Effector memory CD4-positive, alpha-beta T cell (primary cell): ENCODE results near the gene TMEM63B.

ENCODE experiments used
- DNase-seq, 3 donors: peaks; one replicate each; pipeline ENCODE4 v3.0.0-alpha.2; 2020
- H3K27ac ChIP-seq: 2 replicates; pipeline ENCODE4 v1.7.0; 2013; ENCODE audit warnings: mild to moderate bottlenecking, low read length, moderate library complexity; ENCODE audit not compliant: insufficient read depth, poor library complexity, severe bottlenecking
- H3K27me3 ChIP-seq: replicated peaks from 2 replicates; pipeline ENCODE4 v1.7.0; 2013; ENCODE audit warnings: mild to moderate bottlenecking, low read length; ENCODE audit not compliant: insufficient read depth, control insufficient read depth, poor library complexity, severe bottlenecking
- H3K36me3 ChIP-seq: 2 replicates; pipeline ENCODE4 v1.7.0; 2013; ENCODE audit warnings: mild to moderate bottlenecking, low read length, moderate library complexity; ENCODE audit not compliant: control insufficient read depth, insufficient read depth
- H3K4me1 ChIP-seq: 2 replicates; pipeline ENCODE4 v1.7.0; 2013; ENCODE audit warnings: low read length, mild to moderate bottlenecking; ENCODE audit not compliant: control insufficient read depth, insufficient read depth, poor library complexity, severe bottlenecking
- H3K4me3 ChIP-seq: 2 replicates; pipeline ENCODE4 v1.7.0; 2013; ENCODE audit warnings: low read length, low read depth, mild to moderate bottlenecking; ENCODE audit not compliant: insufficient read depth, poor library complexity, severe bottlenecking
- H3K9me3 ChIP-seq: 2 replicates; pipeline ENCODE4 v1.7.0; 2013; ENCODE audit warnings: mild to moderate bottlenecking, low read length, moderate library complexity; ENCODE audit not compliant: control insufficient read depth

TMEM63B gene

DNA sequence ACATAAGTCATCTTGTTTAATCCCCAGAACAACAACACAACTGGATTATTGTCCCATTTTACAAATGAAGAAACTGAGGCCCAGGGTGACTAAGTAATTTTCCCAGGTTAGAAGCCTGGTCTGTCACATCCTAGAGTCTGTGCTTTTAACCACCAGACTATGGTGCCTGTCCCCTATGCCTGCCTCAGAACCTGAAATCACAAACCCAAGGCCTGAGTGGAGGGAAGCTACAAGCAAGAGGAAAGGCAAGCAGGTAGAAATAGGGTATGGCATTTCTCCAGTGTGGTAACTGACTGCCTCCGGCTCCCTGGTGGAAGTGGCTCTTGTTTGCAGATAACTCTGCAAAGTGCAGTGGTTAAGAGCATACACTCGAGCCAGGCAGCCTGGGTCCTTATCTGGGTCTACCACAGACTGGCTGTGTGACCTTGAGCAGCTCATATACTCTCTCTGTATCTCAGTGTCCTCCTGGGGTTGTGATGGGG lies 2.5 kb downstream of the TMEM63B start:
- no peaks in the 10 kb centered on the region for H3K36me3 ChIP-seq
- H3K27me3 ChIP-seq = no peaks in the 10 kb centered on the region
- no peak overlapping the region for H3K27ac ChIP-seq
- no peak for DNase-seq
- no peak overlapping the region for H3K4me3 ChIP-seq
- H3K4me1 ChIP-seq = peaks cover 25% of the 10 kb centered on the region
- H3K9me3 ChIP-seq = no peaks in the 10 kb centered on the region

DNA sequence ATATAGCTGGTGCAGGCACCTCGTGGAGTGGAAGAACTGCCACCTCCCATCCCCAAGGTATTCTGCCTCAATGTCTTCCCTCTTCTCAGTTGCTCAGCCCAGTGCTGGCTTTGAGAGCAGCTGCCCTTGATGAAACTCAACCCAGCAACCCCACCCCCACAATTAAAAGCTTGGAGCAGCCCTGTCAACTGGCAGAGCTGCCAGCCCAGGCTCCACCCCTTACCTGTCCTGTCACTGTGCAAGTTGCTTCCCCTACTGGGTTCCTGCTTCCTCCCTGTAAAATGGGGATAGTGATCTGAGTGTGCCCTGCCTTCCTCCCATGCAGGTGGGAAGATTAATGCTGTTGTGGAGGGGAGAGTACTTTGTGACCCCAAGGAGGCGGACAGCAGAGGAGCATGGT lies 4.5 kb downstream of the TMEM63B start:
- no peaks in the 10 kb centered on the region for H3K27me3 ChIP-seq
- H3K9me3 ChIP-seq = no peaks in the 10 kb centered on the region
- peaks cover 9% of the 10 kb centered on the region for H3K4me1 ChIP-seq
- no peaks in the 10 kb centered on the region for H3K36me3 ChIP-seq
- no peak for DNase-seq
- no peak overlapping the region for H3K27ac ChIP-seq
- no peak overlapping the region for H3K4me3 ChIP-seq

DNA sequence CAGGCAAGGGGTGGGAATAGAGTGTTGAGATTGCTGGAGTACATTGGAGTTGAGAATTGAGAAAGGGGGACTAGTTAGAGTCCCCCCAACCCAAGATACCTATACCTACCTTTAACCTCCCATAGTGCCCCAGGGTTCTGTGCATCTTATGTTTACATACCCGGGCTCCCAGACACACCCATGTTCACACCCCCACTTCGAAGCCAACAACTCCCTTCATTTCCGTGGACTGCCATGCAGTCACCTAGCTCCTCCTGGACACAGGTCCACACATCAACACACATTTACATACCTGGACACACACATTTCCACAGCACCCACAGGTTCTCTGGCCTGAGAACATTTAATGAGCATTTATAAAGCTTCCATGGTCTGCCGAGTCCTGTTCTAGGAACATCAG lies 5.1 kb downstream of the TMEM63B start:
- H3K27ac ChIP-seq = no peak overlapping the region
- no peaks in the 10 kb centered on the region for H3K36me3 ChIP-seq
- no peaks in the 10 kb centered on the region for H3K9me3 ChIP-seq
- no peaks in the 10 kb centered on the region for H3K27me3 ChIP-seq
- no peak for DNase-seq
- no peak overlapping the region for H3K4me3 ChIP-seq
- H3K4me1 ChIP-seq = peaks cover 9% of the 10 kb centered on the region

DNA sequence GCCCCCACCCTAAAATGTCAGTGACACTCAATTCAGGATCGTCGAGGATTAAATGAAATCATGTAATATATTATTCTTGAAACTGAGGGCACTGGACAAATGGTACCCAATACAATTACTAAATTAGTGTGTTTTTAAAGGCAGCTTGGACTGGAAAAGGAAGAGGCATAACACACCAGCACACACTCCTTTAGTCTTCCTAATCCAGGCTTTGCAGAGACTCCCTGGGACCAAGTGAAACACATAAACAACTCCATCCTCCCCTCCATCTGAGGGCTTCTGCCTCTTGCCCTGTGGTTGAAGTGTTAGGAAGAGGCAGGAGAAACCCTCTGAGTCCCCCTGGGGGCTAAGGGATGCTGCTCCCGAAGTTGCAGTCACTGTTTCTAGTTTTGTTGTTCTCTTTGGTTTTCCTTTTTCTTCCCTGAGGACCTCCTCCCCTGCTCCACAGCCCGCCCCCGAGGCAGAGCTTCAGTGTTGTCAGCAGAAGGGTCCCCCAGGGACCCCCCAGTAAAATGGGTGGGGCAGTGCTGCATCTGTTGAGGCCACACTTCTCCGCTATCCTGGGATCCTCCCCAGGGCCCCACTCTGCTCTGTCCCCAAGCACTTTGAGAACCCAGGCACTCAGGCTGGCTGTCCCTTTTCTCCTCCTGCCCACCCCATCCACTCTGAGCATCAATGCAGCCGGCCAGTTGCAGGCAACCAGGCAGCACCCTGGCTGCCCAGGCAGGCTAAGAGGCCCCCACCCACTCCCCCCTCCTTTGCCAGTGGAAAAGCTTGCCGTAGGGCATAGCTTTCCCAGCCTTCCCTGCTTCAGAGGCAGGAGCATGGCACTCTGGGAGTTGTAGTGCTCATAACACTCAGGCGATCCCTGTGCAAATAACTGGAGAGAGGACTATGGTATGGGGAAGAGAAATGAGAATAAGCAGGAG lies 5.9 kb downstream of the TMEM63B start:
- Histone ChIP-seq H3K4me1 (peaks cover 4% of the 10 kb centered on the region), H3K27ac (no peak overlapping the region), H3K9me3 (no peaks in the 10 kb centered on the region), H3K27me3 (no peaks in the 10 kb centered on the region), H3K4me3 (no peak overlapping the region), H3K36me3 (no peaks in the 10 kb centered on the region)
- DNase-seq = no peak

DNA sequence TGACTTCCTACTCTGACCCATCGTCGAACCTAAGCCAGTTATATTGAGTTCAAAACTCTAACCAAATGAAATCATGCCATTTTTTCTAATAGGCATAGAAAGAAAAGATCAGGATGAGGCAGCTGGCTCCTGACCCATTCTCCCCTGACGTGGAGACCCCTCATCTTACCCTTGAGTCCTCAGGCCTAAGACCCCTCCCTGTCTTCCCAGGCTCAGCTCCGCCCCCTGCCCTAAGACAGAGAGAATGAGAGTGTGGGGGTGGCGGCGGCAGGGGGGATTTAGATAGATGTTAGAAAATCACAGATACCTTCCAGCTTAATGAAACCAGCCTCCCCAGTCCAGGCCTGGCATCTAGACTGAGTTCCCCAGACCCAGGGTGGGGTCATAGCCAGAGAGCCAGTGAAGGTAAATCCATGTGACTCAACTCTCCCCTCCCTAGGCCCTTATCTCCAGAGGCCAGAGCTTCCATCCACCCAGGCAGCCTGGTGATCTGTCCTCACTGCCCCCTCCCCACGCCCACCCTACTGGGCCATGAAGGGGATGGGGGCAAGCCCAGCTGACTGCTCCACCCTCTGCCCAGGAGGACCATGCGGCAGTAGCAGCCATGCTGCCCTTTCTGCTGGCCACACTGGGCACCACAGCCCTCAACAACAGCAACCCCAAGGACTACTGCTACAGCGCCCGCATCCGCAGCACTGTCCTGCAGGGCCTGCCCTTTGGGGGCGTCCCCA lies 6.8 kb downstream of the TMEM63B start:
- Histone ChIP-seq H3K4me1 (no peaks in the 10 kb centered on the region), H3K36me3 (no peaks in the 10 kb centered on the region), H3K27me3 (no peaks in the 10 kb centered on the region), H3K27ac (no peak overlapping the region), H3K9me3 (no peaks in the 10 kb centered on the region), H3K4me3 (no peak overlapping the region)
- no peak for DNase-seq

DNA sequence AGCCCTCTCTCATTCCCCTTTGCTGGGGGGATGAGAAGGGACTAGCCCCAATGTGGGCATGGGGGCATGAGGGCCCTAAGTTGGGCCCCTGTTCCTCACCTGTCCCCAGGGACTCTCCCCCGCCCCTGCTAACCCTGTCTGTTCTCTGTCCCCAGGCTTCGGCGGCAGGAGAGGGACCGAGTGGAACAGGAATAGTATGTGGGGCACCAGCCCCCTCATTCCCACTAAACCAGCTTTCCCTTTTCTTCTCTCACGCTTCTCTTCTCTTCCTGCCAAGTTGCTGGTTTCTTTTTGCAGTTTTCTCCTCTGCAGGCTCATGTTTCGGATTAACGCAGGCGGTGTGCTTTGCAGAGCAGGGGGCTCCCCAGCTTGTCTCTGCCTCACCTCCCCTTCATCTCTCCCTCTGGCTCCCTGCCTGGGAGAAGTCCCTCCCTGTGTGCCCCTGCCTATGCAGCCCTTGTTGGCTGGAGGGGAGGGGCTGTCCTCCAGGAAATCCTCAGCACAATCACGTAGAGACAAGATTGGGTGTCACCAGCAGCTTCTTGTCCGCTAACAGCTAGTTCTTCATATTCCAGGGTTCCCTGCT lies 7.9 kb downstream of the TMEM63B start:
- no peaks in the 10 kb centered on the region for H3K4me1 ChIP-seq
- no peak overlapping the region for H3K27ac ChIP-seq
- H3K4me3 ChIP-seq = no peak overlapping the region
- H3K36me3 ChIP-seq = peaks cover 4% of the 10 kb centered on the region
- no peaks in the 10 kb centered on the region for H3K27me3 ChIP-seq
- H3K9me3 ChIP-seq = no peaks in the 10 kb centered on the region
- no peak for DNase-seq

DNA sequence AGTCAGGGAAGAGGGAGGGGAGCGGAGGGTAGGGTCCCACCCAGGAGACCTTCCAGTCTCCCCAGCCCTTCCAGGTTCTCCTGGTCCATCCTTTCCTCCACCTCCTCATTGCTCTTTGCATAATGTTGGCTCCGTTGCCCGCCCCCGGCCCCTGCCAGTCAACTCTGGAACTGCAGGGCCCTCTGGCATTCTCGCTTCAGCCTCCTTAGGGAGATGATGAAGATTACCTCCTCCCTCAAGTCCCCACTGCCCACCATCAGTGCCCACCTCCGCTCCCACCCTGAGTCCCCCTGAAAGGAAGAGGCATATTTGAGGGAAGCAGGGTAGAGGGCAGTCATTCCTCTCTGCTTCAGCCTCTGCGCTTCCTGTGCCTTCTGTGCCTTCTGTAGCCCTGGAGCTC lies 8.5 kb downstream of the TMEM63B start:
- no peaks in the 10 kb centered on the region for H3K27me3 ChIP-seq
- no peaks in the 10 kb centered on the region for H3K4me1 ChIP-seq
- H3K4me3 ChIP-seq = no peak overlapping the region
- H3K27ac ChIP-seq = no peak overlapping the region
- no peaks in the 10 kb centered on the region for H3K9me3 ChIP-seq
- no peak for DNase-seq
- peaks cover 9% of the 10 kb centered on the region for H3K36me3 ChIP-seq

DNA sequence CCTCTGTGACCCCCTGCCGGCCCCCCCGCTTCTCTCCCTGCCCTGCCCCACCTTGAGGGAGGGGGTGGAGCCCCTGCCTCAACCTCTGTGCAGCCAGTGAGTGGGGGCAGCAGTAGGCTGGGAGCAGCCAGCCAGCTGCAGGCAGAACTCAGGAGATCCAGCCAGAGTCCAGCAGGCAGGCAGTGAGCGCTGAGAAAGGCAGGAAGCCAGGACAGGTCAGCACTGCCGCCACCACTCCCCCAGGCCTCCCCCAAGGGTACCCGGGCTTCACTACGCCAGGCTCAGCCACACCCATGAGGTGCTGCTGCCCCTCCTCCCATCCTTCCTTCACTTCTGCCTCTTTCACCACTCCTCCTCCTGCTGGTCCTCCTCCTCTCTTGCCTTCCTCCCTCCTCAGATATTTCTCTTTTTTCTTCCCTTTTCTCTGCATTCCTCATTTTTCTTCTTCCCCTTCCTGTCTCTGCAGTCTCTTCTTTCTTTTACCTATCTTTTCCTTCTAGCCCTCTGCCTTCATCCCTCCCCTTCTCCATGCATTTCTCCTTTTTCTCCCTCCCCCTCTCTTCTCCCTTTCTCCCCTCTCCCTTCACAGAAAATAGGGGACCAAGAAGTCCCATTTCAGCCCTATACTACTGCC lies 11.5 kb downstream of the TMEM63B start:
- Histone ChIP-seq H3K4me3 (no peak overlapping the region), H3K27me3 (no peaks in the 10 kb centered on the region), H3K36me3 (peaks cover 13% of the 10 kb centered on the region), H3K4me1 (no peaks in the 10 kb centered on the region), H3K9me3 (no peaks in the 10 kb centered on the region), H3K27ac (no peak overlapping the region)
- DNase-seq = no peak

DNA sequence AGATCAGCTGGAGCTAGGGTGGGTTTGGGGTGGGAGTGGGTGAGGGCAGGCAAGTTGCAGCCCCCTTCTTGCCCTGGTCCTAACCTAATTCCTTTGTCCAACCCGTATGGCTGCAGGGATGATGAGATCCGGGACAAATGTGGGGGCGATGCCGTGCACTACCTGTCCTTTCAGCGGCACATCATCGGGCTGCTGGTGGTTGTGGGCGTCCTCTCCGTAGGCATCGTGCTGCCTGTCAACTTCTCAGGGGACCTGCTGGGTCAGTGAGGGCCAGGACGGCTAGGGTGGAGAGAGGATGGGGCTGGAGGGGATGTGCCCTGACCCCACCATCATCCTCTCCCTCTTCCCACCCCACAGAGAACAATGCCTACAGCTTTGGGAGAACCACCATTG lies 12.0 kb downstream of the TMEM63B start:
- no peak for DNase-seq

More for the DNA sequence above, 12.0 kb downstream of the TMEM63B start:
- H3K4me1 ChIP-seq = no peaks in the 10 kb centered on the region
- no peak overlapping the region for H3K27ac ChIP-seq
- H3K4me3 ChIP-seq = no peak overlapping the region
- H3K9me3 ChIP-seq = no peaks in the 10 kb centered on the region
- H3K27me3 ChIP-seq = no peaks in the 10 kb centered on the region
- H3K36me3 ChIP-seq = peaks cover 13% of the 10 kb centered on the region
